ENCODE data around the gene ATP11A. TPM values are rescaled to one million over a fixed set of nuclear protein-coding genes. Genes with fewer than 3 reads are reported as not detected.

ATP11A gene
- total and polyA plus RNA-seq, 2 donors (not counting 3 experiments of a cell fraction or from before 2014, with no cell fraction given) = 16.5 to 88.1 TPM

DNA sequence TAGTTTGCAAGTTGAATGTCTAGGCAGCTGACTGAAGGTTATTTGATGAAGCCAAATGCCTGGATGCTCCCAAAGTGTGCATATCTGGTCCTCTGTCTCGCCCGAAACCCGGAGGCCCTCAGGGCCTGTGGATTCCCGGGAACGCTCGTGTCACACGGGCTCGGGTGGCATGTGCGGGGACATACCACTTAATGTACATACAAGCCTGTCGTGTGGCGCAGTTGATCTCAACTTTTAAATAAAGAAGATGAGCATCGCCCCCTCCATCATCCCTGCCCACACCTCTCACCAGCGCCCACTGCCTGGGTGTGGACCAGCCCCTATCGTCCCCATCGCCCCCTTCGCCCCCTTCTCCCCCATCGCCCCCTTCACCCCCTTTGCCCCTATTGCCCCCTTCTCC, 33.9 kb downstream of the ATP11A start:
- Histone ChIP-seq H3K27me3 (ENCODE audit: control insufficient read depth in 2 of 2, insufficient read depth in 2 of 2, low read length in 2 of 2) (no peaks in the 10 kb centered on the region), H3K36me3 (ENCODE audit: control insufficient read depth in 2 of 2, extremely low read depth in 1 of 2, insufficient read depth in 2 of 2, low read length in 2 of 2) (no peaks in the 10 kb centered on the region), H3K9ac (replicated peaks; ENCODE audit: extremely low read depth, insufficient read depth, low read length) (no peak overlapping the region), H3K9me3 (replicated peaks; ENCODE audit: control insufficient read depth, insufficient read depth, low read length) (no peaks in the 10 kb centered on the region), H3K4me1 (ENCODE audit: control insufficient read depth, extremely low read depth, insufficient read depth, low read length) (peaks cover 32% of the 10 kb centered on the region), H3K79me2 (ENCODE audit: control insufficient read depth, insufficient read depth, low read length) (peaks cover 12% of the 10 kb centered on the region), H3K4me3 (replicated peaks in 1 of 3; ENCODE audit: insufficient read depth in 1 of 3, low read depth in 1 of 3, low read length in 3 of 3) (no peak overlapping the region), H3K27ac (ENCODE audit: insufficient read depth, low read depth, low read length) (peak overlapping the region; percentile 19), H3K4me2 (ENCODE audit: insufficient read depth, low read length) (no peak overlapping the region), H4K20me1 (replicated peaks; ENCODE audit: control insufficient read depth, extremely low read depth, insufficient read depth, low read length) (no peaks in the 10 kb centered on the region), H2AFZ (ENCODE audit: low read depth, low read length) (no peak overlapping the region), H3K9me1 (replicated peaks; ENCODE audit: control insufficient read depth, extremely low read depth, insufficient read depth, low read length) (no peaks in the 10 kb centered on the region)
- DNase-seq (ENCODE audit: low read depth, low spot score) = no peak
- dilution Hi-C loops (cut with MboI; ENCODE audit: extremely low pct_ligation_motif_present, low sequenced_read_pairs) (no loop called here), intact Hi-C loops (cut with micrococcal nuclease) (no loop called here)
- no TSS peak for BruUV-seq (replicated peaks)
- TF ChIP-seq POLR2A (IDR thresholded peaks at IDR 0.05; ENCODE audit: low read depth, low read length) (no peak), CTCF (IDR thresholded peaks at IDR 0.05; ENCODE audit: extremely low read depth in 1 of 2, insufficient read depth in 1 of 2, low read depth in 1 of 2, low read length in 2 of 2) (no peak), GATA2 (IDR thresholded peaks at IDR 0.05; ENCODE audit: insufficient read depth, insufficient read length, low read depth, low read length) (no peak)
- CTCF ChIA-PET = no interaction called here
- FAIRE-seq = no peak
- POLR2A ChIA-PET = no interaction called here

GRCh38 chr13:112724788-112725345, 35.0 kb downstream of the ATP11A start:
- no peak for TF ChIP-seq MYC (IDR thresholded peaks at IDR 0.05; ENCODE audit: low read depth, low read length)
- TF ChIP-seq EZH2 (IDR thresholded peaks at IDR 0.05; ENCODE audit: borderline replicate concordance, low read depth, low read length, severe bottlenecking) = no peak
- no peak for TF ChIP-seq POLR2A (IDR thresholded peaks at IDR 0.05; ENCODE audit: low read depth, low read length)
- TF ChIP-seq, protein P1, sequence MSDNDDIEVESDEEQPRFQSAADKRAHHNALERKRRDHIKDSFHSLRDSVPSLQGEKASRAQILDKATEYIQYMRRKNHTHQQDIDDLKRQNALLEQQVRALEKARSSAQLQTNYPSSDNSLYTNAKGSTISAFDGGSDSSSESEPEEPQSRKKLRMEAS (IDR thresholded peaks at IDR 0.05; ENCODE audit: insufficient read depth, insufficient read length) = no peak
- TF ChIP-seq FOS (IDR thresholded peaks at IDR 0.05; ENCODE audit: borderline replicate concordance, insufficient read depth, low read length) = no peak
- no peak for TF ChIP-seq POLR2AphosphoS5 (IDR thresholded peaks at IDR 0.05; ENCODE audit: insufficient read depth, low read depth, low read length)
- TF ChIP-seq JUN (IDR thresholded peaks at IDR 0.05; ENCODE audit: borderline replicate concordance, insufficient read depth, insufficient read length, low read depth) = no peak
- TF ChIP-seq CTCF (IDR thresholded peaks at IDR 0.05; ENCODE audit: extremely low read depth in 1 of 2, insufficient read depth in 1 of 2, low read depth in 1 of 2, low read length in 2 of 2) = no peak
- no peak for TF ChIP-seq GATA2 (IDR thresholded peaks at IDR 0.05; ENCODE audit: insufficient read depth, insufficient read length, low read depth, low read length)
- Histone ChIP-seq H3K79me2 (ENCODE audit: control insufficient read depth, insufficient read depth, low read length) (peaks cover 17% of the 10 kb centered on the region), H3K9ac (replicated peaks; ENCODE audit: extremely low read depth, insufficient read depth, low read length) (no peak overlapping the region), H2AFZ (ENCODE audit: low read depth, low read length) (no peak overlapping the region), H3K4me3 (replicated peaks in 1 of 3; ENCODE audit: insufficient read depth in 1 of 3, low read depth in 1 of 3, low read length in 3 of 3) (no peak overlapping the region), H3K27me3 (ENCODE audit: control insufficient read depth in 2 of 2, insufficient read depth in 2 of 2, low read length in 2 of 2) (no peaks in the 10 kb centered on the region), H3K4me2 (ENCODE audit: insufficient read depth, low read length) (no peak overlapping the region), H3K9me1 (replicated peaks; ENCODE audit: control insufficient read depth, extremely low read depth, insufficient read depth, low read length) (no peaks in the 10 kb centered on the region), H3K27ac (ENCODE audit: insufficient read depth, low read depth, low read length) (no peak overlapping the region), H3K4me1 (ENCODE audit: control insufficient read depth, extremely low read depth, insufficient read depth, low read length) (peaks cover 27% of the 10 kb centered on the region), H3K9me3 (replicated peaks; ENCODE audit: control insufficient read depth, insufficient read depth, low read length) (no peaks in the 10 kb centered on the region), H4K20me1 (replicated peaks; ENCODE audit: control insufficient read depth, extremely low read depth, insufficient read depth, low read length) (no peaks in the 10 kb centered on the region), H3K36me3 (ENCODE audit: control insufficient read depth in 2 of 2, extremely low read depth in 1 of 2, insufficient read depth in 2 of 2, low read length in 2 of 2) (no peaks in the 10 kb centered on the region)
- FAIRE-seq (no peak), DNase-seq (ENCODE audit: low read depth, low spot score) (no peak)
- intact Hi-C loops (cut with micrococcal nuclease) = no loop called here
- CTCF ChIA-PET = interaction anchor here (1.0 kb wide), 1 partner anchor 37 kb away, joined by 3 read pairs; no protein-coding TSS in a partner anchor
- no TSS peak for BruUV-seq (replicated peaks)
- dilution Hi-C loops (cut with MboI; ENCODE audit: extremely low pct_ligation_motif_present, low sequenced_read_pairs) = no loop called here
- POLR2A ChIA-PET = no interaction called here

Data from endothelial cell of umbilical vein (primary cell).